SW480 (cell line): Measurements from ENCODE around the gene CEP57.

Source experiments
- DNase-seq: peaks from one replicate; pipeline ENCODE4 v3.0.0-alpha.2; 2016; ENCODE audit warnings: low spot score

Gene CEP57

DNA sequence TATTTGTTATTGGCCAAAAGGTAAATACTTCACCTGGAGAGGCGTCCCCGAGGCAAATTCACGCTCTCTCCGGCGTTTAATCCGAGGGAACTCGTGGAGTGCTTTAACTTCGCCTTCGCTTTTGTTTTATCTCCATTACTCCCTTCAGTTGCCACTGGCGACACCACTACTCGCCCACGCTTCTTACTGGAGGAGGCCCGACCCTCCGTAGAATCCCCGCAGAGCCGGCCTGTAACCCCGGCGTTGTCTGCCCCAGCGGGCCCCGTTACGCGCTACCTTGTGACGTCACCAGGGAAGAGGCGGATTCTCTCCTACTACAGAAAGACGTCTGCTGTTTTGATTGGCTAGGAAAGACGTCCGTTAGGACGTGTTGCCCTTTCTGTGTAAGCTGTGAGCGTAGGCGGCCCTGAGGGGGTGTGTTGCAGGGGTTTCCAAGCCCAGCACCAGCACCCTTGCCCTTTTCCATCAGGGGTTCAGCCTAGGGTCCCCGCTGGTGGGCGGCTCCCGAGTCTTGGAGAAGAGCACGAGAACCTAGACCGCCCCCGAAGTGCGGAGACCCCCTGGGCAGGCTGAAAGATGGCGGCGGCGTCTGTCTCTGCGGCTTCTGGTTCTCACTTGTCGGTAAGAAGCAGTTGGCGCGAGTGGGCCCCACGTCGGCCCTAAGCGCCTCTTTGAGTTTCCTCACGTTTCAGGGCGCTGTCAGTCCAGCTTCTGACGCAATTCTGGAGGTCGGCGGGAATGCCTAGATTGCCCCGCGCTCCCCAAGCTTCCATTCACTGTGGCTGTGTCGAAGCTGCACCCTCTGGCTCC, at the start of gene CEP57:
TSS of gene CEP57 (plus strand) at position 376 of the 810 bp plus-strand sequence. CDS start at position 577, 201 bp downstream.
- peak; percentile 98 for DNase-seq

GRCh38 chr11:95750101-95750500, 40.2 kb upstream of the CEP57 start:
- no peak for DNase-seq

DNA sequence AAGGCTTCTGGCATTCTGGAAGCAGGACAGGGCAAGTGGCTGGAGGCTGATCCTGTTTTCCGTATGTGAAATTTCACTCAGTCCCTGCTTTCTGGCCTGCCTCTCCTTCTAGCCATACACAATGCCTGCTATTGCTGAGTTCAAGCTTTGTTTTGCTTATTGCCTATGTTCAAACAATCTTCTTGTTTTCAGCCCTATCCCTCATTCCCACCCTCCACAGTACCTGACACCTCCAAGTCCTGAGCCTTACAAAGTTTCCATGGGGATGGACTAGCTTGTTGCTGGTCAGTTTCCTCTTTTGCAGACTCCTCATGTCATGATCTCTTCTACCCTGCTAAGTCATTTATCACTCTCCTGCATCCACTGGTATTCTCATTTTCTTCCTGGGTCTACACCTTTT, 38.8 kb upstream of the CEP57 start:
- no peak for DNase-seq

- DNase-seq = no peak
Observed at GRCh38 chr11:95760941-95761340, 29.4 kb upstream of the CEP57 start.

DNA sequence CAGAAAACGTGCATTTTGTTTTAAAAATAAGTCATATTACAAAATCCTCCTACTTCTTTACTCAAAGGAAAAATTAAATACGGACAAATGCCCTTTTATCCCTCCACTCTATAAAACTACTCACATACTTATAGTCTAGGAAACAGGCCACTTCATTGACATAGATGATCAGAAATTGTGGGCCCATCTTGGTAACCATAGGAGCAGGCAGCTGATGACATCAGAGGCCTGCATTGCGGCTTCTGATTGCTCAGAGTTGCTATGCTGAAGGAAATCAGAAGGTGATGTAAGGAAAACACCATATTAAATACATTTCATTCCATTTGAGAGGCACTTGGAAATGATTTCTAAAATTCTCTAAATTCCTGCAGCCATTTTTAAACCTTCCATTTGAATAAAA, 27.8 kb upstream of the CEP57 start:
- DNase-seq = no peak

- DNase-seq = peak; percentile 74
Observed at GRCh38 chr11:95764267-95764898, 25.9 kb upstream of the CEP57 start.

GRCh38 chr11:95766701-95767100, 23.6 kb upstream of the CEP57 start:
- no peak for DNase-seq

GRCh38 chr11:95767498-95767897, 22.8 kb upstream of the CEP57 start:
- no peak for DNase-seq

GRCh38 chr11:95768521-95768920, 21.8 kb upstream of the CEP57 start:
- DNase-seq = no peak

GRCh38 chr11:95776859-95777258, 13.4 kb upstream of the CEP57 start:
- DNase-seq = no peak

- no peak for DNase-seq
Observed at GRCh38 chr11:95778699-95779098, 11.6 kb upstream of the CEP57 start.

- DNase-seq = no peak
Observed at GRCh38 chr11:95780544-95780943, 9.8 kb upstream of the CEP57 start.

- peak; percentile 46 for DNase-seq
Observed at GRCh38 chr11:95788921-95789505, 1.3 kb upstream of the CEP57 start.

DNA sequence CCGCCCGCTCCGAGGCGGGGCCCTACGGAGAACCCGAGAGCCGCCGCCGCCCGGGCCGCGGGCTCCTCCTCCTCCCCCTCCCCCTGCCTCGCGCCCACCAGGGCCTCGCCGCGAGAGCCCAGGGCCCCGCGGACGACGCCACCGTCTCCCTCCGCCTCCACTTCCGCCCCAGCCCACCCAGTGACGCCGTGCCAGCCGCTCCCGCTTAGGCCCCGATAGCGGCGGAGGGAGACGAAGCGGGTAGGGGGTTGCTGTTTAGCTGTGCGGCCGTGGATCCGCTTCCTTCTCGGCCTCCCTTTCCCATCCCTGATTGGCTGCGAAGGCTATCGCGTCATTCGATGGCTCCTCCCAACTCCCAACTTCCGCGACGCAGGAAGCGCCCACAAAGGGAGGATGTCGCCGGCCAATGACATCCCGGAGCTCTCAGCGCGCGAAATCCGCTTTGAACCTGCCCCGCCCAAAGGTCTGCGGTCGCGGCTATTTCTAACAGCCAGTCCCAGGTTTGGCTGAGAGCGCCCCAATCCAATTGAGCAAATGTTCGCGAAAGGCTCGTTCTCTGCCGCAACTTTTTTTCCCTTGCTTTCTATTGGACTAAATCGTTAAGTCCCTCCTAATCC, 684 bp upstream of the CEP57 start, which contains the start of gene FAM76B:
TSS of gene FAM76B (minus strand) at position 277 of the 617 bp plus-strand sequence. CDS start 304 bp downstream, outside the sequence.
- peak; percentile 99 for DNase-seq

GRCh38 chr11:95790933-95791708, 823 bp downstream of the CEP57 start:
- DNase-seq = peak; percentile 90

- DNase-seq = no peak
Observed at GRCh38 chr11:95791709-95792033, 1.4 kb downstream of the CEP57 start.

DNA sequence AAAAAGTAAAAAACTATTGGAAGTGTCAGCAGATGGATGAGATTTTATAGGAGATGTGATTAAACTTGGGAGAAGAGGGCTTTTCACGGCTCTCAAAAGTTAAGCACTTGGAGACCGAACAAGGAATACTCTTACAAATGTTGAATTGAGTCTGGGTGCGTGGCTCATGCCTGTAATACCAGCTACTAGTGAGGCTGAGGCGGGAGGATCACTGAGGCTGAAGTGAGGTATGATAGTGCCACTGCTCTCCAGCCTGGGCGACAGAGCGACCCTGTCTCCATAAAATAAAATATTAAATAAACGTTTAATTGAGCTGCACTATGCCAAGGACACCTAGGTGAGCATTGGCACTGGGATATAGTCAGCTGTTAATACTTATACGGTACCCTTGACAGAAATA, 1.9 kb downstream of the CEP57 start:
- DNase-seq = no peak

- DNase-seq = no peak
Observed at GRCh38 chr11:95792700-95793099, 2.4 kb downstream of the CEP57 start.

DNA sequence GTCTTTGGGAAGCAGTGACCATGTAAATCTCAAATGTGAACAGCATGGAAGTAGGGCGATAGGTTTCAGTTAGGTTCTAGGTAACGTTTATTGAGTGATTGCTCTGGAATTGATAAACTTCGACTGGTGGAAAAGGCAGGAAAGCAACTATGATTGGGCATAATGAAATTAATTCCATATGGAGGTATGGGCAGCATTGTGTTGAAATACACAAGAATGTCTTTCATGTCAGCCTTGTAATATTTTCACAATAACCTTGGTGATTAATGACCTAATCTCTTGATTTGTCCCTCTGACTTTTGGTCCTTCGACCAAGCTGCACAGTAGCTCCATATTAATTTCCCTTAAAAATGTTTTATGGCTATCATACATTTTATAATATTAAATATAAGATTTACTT, 2.8 kb downstream of the CEP57 start:
- DNase-seq = no peak

GRCh38 chr11:95794086-95794485, 3.8 kb downstream of the CEP57 start:
- DNase-seq = no peak

- DNase-seq = no peak
Observed at GRCh38 chr11:95795627-95796295, 5.5 kb downstream of the CEP57 start.
